ENCODE results near the gene SEC24C. TPM values are rescaled to one million over a fixed set of nuclear protein-coding genes. Genes with fewer than 3 reads are reported as not detected.
"Not testable (repeated sequence)": the region's sequence is repeated elsewhere in the genome, so short reads cannot be mapped to it uniquely, and the experiment has no call there.

Gene SEC24C
- total RNA-seq, 2 donors from 2014 or later: 63.2 to 71.4 TPM

DNA sequence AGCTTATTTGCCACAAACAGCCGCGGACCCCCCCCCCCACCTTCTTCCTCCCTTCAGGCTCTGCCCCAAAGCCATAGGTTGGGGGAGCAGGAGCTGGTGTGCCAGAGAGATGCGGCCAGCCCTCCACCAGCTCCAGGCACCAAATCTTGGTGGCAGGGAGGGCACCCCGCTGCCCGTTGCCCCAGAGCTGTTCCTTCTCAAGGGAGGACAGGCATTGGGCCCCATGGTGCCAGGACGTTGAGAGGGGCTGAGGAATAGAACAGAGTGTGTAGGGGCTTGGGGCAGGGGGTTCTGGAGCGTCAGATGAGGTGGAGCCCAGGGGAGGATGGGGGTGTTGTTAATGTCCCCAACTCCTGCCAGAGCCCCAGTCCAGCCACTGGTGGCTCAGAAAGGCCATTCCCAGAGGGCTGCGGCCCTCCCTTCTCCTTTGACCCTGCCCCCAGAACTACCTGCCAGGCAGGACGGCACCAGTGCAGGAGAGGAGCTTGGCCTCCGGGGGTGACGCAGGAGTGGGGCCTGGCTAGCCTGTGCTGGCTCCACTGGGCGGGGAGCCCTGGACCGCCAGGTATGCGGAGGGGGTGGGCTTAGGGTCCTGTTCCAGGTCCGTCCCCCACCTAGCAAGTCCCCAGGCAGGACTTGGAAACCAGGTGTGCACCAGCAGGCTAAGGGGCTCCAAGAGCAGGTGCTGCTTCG, 10.0 kb upstream of the SEC24C start:
- no peak for TF ChIP-seq CTCF (conservative IDR thresholded peaks at IDR 0.05)
- Histone ChIP-seq H3K27me3 (ENCODE audit: control insufficient read depth, insufficient read depth, low read length, poor library complexity, severe bottlenecking) (no peaks in the 10 kb centered on the region), H3K36me3 (ENCODE audit: control insufficient read depth, insufficient read depth, low read length) (peaks cover 8% of the 10 kb centered on the region), H3K9ac (ENCODE audit: extremely low read depth, low read length, poor library complexity, severe bottlenecking) (no peak overlapping the region), H3K4me3 (ENCODE audit: low read length) (no peak overlapping the region), H3K9me3 (ENCODE audit: control insufficient read depth, low read length) (no peaks in the 10 kb centered on the region), H3K4me1 (ENCODE audit: control insufficient read depth, insufficient read depth, low read length) (no peaks in the 10 kb centered on the region), H3K27ac (ENCODE audit: low read depth, low read length) (no peak overlapping the region)
- no peaks in the 10 kb centered on the region for H3K27me3 Mint-ChIP-seq (ENCODE audit: insufficient read depth)
- peaks cover 18% of the 10 kb centered on the region for H3K36me3 Mint-ChIP-seq (ENCODE audit: low read depth)
- no peak overlapping the region for H3K4me3 Mint-ChIP-seq
- 86 to 95% methylated on average over 4 to 14 of the region's 16 CpGs for WGBS, 2 experiments (ENCODE audit: insufficient coverage in 1 of 2, insufficient read length in 1 of 2)
- H3K4me1 Mint-ChIP-seq: peaks cover 3% of the 10 kb centered on the region
- no peak overlapping the region for H3K27ac Mint-ChIP-seq
- H3K9me3 Mint-ChIP-seq: no peaks in the 10 kb centered on the region
- peak; percentile 53 for DNase-seq

- Histone ChIP-seq H3K9ac (ENCODE audit: extremely low read depth, low read length, poor library complexity, severe bottlenecking) (no peak overlapping the region), H3K27me3 (ENCODE audit: control insufficient read depth, insufficient read depth, low read length, poor library complexity, severe bottlenecking) (no peaks in the 10 kb centered on the region), H3K27ac (ENCODE audit: low read depth, low read length) (no peak overlapping the region), H3K4me1 (ENCODE audit: control insufficient read depth, insufficient read depth, low read length) (no peaks in the 10 kb centered on the region), H3K36me3 (ENCODE audit: control insufficient read depth, insufficient read depth, low read length) (peaks cover 8% of the 10 kb centered on the region), H3K9me3 (ENCODE audit: control insufficient read depth, low read length) (no peaks in the 10 kb centered on the region), H3K4me3 (ENCODE audit: low read length) (no peak overlapping the region)
- H3K4me1 Mint-ChIP-seq: peaks cover 3% of the 10 kb centered on the region
- WGBS, 2 experiments (ENCODE audit: insufficient coverage in 1 of 2, insufficient read length in 1 of 2): 95 to 96% methylated on average over 3 to 5 of the region's 5 CpGs
- H3K36me3 Mint-ChIP-seq (ENCODE audit: low read depth): peaks cover 18% of the 10 kb centered on the region
- no peaks in the 10 kb centered on the region for H3K27me3 Mint-ChIP-seq (ENCODE audit: insufficient read depth)
- no peak for TF ChIP-seq CTCF (conservative IDR thresholded peaks at IDR 0.05)
- H3K4me3 Mint-ChIP-seq: no peak overlapping the region
- no peak overlapping the region for H3K27ac Mint-ChIP-seq
- DNase-seq: no peak
- H3K9me3 Mint-ChIP-seq: no peaks in the 10 kb centered on the region
These were observed 9.3 kb upstream of the SEC24C start for GRCh38 chr10:73734796-73735305.

GRCh38 chr10:73740501-73741254, 3.5 kb upstream of the SEC24C start:
- DNase-seq; H3K27ac ChIP-seq (ENCODE audit: low read depth, low read length); H3K9ac ChIP-seq (ENCODE audit: extremely low read depth, low read length, poor library complexity, severe bottlenecking); H3K4me3 Mint-ChIP-seq; H3K9me3 ChIP-seq (ENCODE audit: control insufficient read depth, low read length); H3K4me1 ChIP-seq (ENCODE audit: control insufficient read depth, insufficient read depth, low read length); H3K27ac Mint-ChIP-seq; H3K27me3 ChIP-seq (ENCODE audit: control insufficient read depth, insufficient read depth, low read length, poor library complexity, severe bottlenecking); H3K36me3 ChIP-seq (ENCODE audit: control insufficient read depth, insufficient read depth, low read length); H3K27me3 Mint-ChIP-seq (ENCODE audit: insufficient read depth); H3K4me3 ChIP-seq (ENCODE audit: low read length); H3K9me3 Mint-ChIP-seq: not testable (repeated sequence)
- peaks cover 11% of the 10 kb centered on the region for H3K36me3 Mint-ChIP-seq (ENCODE audit: low read depth)
- WGBS, 2 experiments (ENCODE audit: insufficient coverage in 1 of 2, insufficient read length in 1 of 2): 94 to 96% methylated on average over 6 to 17 of the region's 18 CpGs
- peaks cover 31% of the 10 kb centered on the region for H3K4me1 Mint-ChIP-seq

Data from endodermal cell (in vitro differentiated cells).